Measurements from ENCODE around the gene TSPAN13. TPM values are rescaled to one million over a fixed set of nuclear protein-coding genes. Genes with fewer than 3 reads are reported as not detected.

The TSPAN13 gene
- total RNA-seq, 1 donor from 2014 or later = 112 TPM

GRCh38 chr7:16712916-16713315 is 40.6 kb upstream of the TSPAN13 start:
- H3K27ac Mint-ChIP-seq = no peak overlapping the region
- TF ChIP-seq CTCF (IDR thresholded peaks at IDR 0.05; ENCODE audit: unreplicated experiment) = no peak
- no peaks in the 10 kb centered on the region for H3K4me1 Mint-ChIP-seq (ENCODE audit: low read depth)
- no peak overlapping the region for H3K4me3 Mint-ChIP-seq (ENCODE audit: low read depth)
- no peaks in the 10 kb centered on the region for H3K9me3 Mint-ChIP-seq (ENCODE audit: low read depth)
- no peaks in the 10 kb centered on the region for H3K27me3 Mint-ChIP-seq
- peaks cover 8% of the 10 kb centered on the region for H3K36me3 Mint-ChIP-seq (ENCODE audit: insufficient read depth)
- DNase-seq (ENCODE audit: low spot score, unreplicated experiment) = no peak

- Mint-ChIP-seq H3K27ac (no peak overlapping the region), H3K4me3 (ENCODE audit: low read depth) (no peak overlapping the region), H3K4me1 (ENCODE audit: low read depth) (peaks cover 5% of the 10 kb centered on the region), H3K27me3 (no peaks in the 10 kb centered on the region), H3K36me3 (ENCODE audit: insufficient read depth) (peaks cover 3% of the 10 kb centered on the region), H3K9me3 (ENCODE audit: low read depth) (no peaks in the 10 kb centered on the region)
- no peak for DNase-seq (ENCODE audit: low spot score, unreplicated experiment)
- TF ChIP-seq CTCF (IDR thresholded peaks at IDR 0.05; ENCODE audit: unreplicated experiment) = no peak
These were observed 37.6 kb upstream of the TSPAN13 start for GRCh38 chr7:16715928-16716327.

- Mint-ChIP-seq H3K27me3 (no peaks in the 10 kb centered on the region), H3K4me3 (ENCODE audit: low read depth) (no peak overlapping the region), H3K27ac (no peak overlapping the region), H3K9me3 (ENCODE audit: low read depth) (no peaks in the 10 kb centered on the region), H3K4me1 (ENCODE audit: low read depth) (peaks cover 5% of the 10 kb centered on the region), H3K36me3 (ENCODE audit: insufficient read depth) (peaks cover under 1% of the 10 kb centered on the region)
- no peak for TF ChIP-seq CTCF (IDR thresholded peaks at IDR 0.05; ENCODE audit: unreplicated experiment)
- DNase-seq (ENCODE audit: low spot score, unreplicated experiment) = no peak
These were observed 35.4 kb upstream of the TSPAN13 start for GRCh38 chr7:16718111-16718656.

GRCh38 chr7:16719699-16720098 is 33.9 kb upstream of the TSPAN13 start:
- no peak for TF ChIP-seq CTCF (IDR thresholded peaks at IDR 0.05; ENCODE audit: unreplicated experiment)
- Mint-ChIP-seq H3K27ac (peak overlapping the region; percentile 38), H3K9me3 (ENCODE audit: low read depth) (no peaks in the 10 kb centered on the region), H3K4me1 (ENCODE audit: low read depth) (peaks cover 5% of the 10 kb centered on the region), H3K27me3 (no peaks in the 10 kb centered on the region), H3K4me3 (ENCODE audit: low read depth) (no peak overlapping the region), H3K36me3 (ENCODE audit: insufficient read depth) (no peaks in the 10 kb centered on the region)
- no peak for DNase-seq (ENCODE audit: low spot score, unreplicated experiment)

- H3K4me1 Mint-ChIP-seq (ENCODE audit: low read depth) = peaks cover 6% of the 10 kb centered on the region
- H3K9me3 Mint-ChIP-seq (ENCODE audit: low read depth) = no peaks in the 10 kb centered on the region
- no peaks in the 10 kb centered on the region for H3K27me3 Mint-ChIP-seq
- DNase-seq (ENCODE audit: low spot score, unreplicated experiment) = no peak
- H3K4me3 Mint-ChIP-seq (ENCODE audit: low read depth) = no peak overlapping the region
- TF ChIP-seq CTCF (IDR thresholded peaks at IDR 0.05; ENCODE audit: unreplicated experiment) = no peak
- H3K27ac Mint-ChIP-seq = no peak overlapping the region
- H3K36me3 Mint-ChIP-seq (ENCODE audit: insufficient read depth) = no peaks in the 10 kb centered on the region
These were observed 32.0 kb upstream of the TSPAN13 start for GRCh38 chr7:16721541-16721940.
